ENCODE results near the gene THEM4.
"Not testable (repeated sequence)": the region's sequence is repeated elsewhere in the genome, so short reads cannot be mapped to it uniquely, and the experiment has no call there.

The THEM4 gene

GRCh38 chr1:151892190-151892589 is 17.1 kb downstream of the THEM4 start:
- no peak for DNase-seq

GRCh38 chr1:151891512-151891911 is 17.8 kb downstream of the THEM4 start:
- DNase-seq = no peak

DNA sequence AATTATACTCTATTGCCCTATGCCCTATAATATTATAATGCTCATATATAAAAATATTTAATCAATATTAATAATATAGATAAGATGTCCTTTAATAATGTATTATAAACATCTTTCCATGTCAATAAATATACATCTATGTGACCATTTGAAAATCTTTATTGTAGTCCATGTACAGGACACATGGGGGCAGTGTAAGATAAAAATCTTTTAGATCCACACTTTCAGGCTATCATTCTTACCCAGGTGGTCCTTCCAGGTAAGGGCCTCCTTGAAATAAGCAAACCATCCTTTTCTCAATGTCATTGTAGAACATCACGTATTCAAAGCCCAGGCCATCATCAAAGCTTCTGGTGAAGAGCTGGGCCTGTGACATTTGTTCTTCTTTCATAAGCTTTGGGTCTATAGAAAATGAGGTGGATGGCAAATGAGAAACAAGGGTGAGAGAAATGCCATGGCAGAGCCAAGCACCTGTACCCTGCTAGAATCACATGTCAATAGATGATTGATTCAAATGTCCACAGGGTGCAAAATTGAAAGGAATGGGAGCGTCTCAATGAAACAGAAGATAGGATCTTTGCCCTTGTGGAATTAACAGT is 20.2 kb downstream of the THEM4 start:
- no peak for DNase-seq

GRCh38 chr1:151887028-151887427 is 22.3 kb downstream of the THEM4 start:
- DNase-seq = no peak

GRCh38 chr1:151885479-151885878 is 23.8 kb downstream of the THEM4 start:
- DNase-seq = no peak

- DNase-seq = not testable (repeated sequence)
Measured at GRCh38 chr1:151884879-151885278, 24.4 kb downstream of the THEM4 start.

- DNase-seq = not testable (repeated sequence)
Measured at GRCh38 chr1:151884445-151884844, 24.9 kb downstream of the THEM4 start.

GRCh38 chr1:151883898-151884297 is 25.4 kb downstream of the THEM4 start:
- not testable (repeated sequence) for DNase-seq

- not testable (repeated sequence) for DNase-seq
Measured at GRCh38 chr1:151882918-151883317, 26.4 kb downstream of the THEM4 start.

- DNase-seq = no peak
Measured at GRCh38 chr1:151882466-151882865, 26.8 kb downstream of the THEM4 start.

DNA sequence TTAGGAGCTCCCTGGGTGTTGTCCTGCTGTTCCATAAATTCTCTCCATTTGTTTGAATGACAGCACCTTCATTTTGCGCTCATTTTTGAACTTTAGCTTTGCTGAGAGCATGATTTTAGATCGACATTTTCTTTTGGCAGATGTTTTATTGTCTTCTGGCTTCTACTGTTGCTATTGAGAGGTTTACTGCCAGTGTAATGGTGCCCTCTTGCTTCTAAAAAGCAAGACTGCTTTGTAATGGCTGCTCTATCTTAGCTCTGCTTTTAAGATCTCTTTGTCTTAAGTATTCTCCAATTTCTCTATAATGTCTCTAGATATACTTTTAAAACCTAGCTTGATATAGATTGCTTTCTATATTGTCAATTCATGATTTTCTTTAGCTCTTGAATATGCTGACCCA is 27.8 kb downstream of the THEM4 start:
- DNase-seq = no peak

- no peak for DNase-seq
Measured at GRCh38 chr1:151875419-151876097, 33.8 kb downstream of the THEM4 start.

DNA sequence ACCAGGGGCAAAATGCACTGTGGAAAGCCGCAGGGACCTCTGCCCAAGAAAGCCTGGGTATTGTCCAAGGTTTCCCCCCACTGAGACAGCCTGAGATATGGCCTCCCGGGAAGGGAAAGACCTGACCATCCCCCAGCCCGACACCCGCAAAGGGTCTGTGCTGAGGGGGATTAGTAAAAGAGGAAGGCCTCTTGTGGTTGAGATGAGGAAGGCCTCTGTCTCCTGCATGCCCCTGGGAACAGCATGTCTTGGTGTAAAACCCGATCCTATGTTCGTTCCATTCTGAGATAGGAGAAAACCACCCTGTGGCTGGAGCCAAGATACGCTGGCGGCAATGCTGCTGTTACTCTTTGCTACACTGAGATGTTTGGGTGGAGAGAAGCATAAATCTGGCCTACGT is 36.5 kb downstream of the THEM4 start:
- not testable (repeated sequence) for DNase-seq

GRCh38 chr1:151871284-151872030 is 37.9 kb downstream of the THEM4 start:
- no peak for DNase-seq

DNA sequence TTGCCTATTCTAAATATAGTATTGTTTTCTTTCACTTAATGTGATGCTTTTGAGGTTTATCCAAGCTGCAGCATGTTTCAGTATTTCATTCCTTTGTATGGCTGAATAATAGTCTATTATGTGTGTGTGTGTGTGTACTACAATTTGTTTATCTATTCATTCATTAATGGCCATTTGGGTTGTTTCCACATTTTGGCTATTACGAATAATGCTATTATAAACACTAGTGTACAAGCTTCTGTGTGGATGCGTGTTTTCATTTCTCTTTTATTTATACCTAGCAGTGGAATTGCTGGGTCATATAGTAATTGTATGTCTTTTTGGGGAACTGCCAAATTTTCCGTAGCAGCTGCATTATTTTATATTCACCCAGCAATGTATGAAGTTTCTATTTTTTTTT is 40.8 kb downstream of the THEM4 start:
- DNase-seq = no peak

DNA sequence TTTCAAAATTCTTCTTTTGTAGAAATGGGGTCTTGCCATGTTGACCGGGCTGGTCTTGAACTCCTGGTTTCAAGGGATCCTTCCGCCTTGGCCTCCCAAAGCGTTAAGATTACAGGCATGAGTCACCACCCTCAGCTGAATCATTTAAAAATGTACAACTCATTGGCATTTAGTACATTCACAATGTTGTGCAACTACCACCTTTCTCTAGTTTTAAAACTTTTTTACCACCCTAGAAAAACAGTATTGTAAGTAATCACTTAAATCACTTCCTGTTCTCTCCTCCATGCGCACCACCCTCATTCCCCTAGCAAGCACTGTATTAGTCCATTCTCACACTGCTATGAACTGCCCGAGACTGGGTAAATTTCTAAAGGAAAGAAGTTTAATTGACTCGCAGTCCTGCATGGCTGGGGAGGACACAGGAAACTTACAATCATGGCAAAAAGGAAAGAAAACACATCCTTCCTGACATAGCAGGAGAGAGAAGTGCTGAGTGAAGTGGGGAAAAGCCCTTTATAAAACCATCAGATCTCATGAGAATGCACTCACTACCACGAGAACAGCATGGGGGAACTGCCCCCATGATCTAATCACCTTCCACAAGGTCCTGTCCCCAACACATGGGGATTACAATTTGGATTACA is 41.4 kb downstream of the THEM4 start:
- DNase-seq = no peak

- DNase-seq = no peak
Measured at GRCh38 chr1:151867321-151867720, 42.0 kb downstream of the THEM4 start.

- no peak for DNase-seq
Measured at GRCh38 chr1:151864411-151864810, 44.9 kb downstream of the THEM4 start.

DNA sequence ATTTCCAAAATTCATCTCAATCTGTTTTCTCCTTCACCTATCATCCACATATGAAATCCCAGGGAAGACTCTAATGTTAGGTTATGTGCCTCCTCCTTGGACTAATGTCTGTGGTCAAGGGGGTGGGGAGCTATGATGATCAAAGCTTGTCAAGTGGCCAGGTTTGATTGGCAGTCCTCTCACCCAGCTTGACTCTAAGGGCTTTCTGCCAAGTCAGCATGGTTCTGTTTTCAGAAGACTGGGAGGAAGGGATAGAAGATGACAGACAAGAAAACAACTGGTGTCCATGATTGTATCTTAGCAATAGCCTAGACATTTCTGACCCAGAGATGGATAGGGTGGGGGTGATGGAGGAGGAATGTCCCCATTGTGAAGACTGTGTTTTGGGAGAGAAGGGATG is 46.7 kb downstream of the THEM4 start:
- DNase-seq = no peak

DNA sequence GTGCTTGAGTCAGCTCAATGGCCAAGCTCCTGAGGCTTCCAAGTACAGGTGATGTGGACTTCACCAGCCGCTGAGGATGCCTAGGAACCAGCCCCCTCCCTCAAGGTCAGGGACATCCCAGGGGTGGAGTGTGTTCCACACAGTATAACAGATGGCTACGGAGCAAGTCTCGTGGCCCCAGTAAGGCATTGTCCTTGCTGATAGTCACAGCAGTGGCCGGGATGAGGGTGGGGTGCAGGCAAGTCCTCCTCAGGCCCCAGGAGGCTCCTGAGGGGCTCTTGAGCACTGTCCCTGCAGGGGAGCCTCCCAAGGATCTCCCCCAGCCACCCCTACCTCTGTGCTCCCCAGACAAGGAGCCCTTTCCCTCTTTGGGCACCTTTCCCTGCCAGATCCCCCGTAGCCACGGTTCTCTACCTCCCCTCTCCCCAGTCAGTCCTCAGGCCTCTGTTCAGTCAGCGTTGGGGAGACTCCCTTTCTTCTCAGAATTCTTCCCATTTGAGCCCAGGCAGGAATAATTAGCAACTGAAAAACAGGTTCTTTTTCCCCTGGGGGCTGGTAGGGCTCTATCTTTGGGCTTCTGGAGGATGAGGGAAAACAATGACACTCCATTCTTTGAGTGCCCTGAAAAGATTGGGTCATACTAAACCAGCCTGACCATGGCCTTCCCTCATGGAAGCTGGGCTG is 48.7 kb downstream of the THEM4 start:
- no peak for DNase-seq

DNA sequence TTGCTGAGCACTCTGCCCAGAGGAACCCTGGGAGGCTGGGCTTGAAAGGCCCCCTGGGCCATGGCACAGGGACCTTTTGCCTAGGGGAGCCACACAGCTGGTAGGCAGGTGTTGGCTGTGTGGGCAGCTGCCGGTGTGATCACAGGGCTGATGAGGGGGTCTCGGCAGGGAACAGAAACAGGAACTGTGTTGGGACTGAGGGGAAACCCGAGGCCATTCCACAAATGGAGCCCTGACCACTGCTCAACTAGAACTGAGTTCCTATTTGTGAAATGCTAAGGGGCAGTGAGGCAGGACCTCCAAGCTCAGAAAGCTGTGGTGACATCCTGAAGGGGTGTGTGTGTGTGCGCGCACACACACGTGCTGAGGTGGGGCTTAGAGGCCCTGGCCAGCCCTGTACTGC is 49.4 kb downstream of the THEM4 start:
- no peak for DNase-seq

DNA sequence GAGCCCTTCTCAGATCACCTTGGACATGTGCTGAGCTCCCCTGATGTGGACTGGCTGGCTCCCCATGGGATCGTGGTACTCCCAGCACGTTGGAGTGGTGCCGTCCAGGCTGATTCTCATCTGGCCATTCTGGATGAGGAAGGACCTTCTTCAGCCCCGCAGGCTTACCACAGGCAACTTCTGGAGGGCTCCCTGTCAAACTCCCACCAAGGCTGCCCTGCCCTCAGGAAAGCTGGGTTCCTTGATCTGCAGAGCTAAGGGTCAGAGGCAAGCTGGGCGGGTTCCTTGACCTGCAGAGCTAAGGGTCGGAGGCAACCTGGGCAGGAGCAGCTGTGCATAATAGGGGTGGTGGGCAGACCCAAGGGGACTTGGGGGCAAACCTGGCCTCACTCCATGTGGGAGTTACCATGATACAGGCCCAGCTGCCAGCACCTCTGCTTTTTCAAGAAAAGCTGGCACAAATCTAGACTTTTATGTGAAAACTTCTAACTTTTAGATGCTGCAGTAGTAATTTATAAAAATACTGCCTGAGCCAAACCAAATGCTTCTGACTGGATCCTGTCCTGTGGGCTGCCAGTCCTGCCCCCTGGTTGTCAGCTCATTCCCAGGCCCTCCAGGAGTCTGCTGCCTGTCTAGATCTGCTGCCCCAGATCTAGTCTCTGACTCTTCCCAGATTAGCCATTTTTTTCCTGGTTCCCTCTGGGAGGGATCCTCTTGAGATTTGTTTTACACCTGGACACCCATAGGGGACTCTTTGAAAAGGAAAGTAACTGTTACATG is 50.2 kb downstream of the THEM4 start:
- DNase-seq = no peak
